ENCODE results near the gene DYSF. TPM values are rescaled to one million over a fixed set of nuclear protein-coding genes. Genes with fewer than 3 reads are reported as not detected.

The DYSF gene
- polyA plus RNA-seq, 3 donors from 2014 or later, result 3.4 to 5.0 (median 4.2) TPM

- Mint-ChIP-seq H3K4me3 (no peak overlapping the region), H3K27ac (no peak overlapping the region), H3K9me3 (no peaks in the 10 kb centered on the region)
Observed at GRCh38 chr2:71712158-71712818, 258.9 kb downstream of the DYSF start.

GRCh38 chr2:71713581-71714580 lies 260.5 kb downstream of the DYSF start:
- Mint-ChIP-seq H3K4me1 (no peaks in the 10 kb centered on the region), H3K9me3 (no peaks in the 10 kb centered on the region), H3K4me3 (no peak overlapping the region), H3K27me3 (ENCODE audit: low read depth in 3 of 3) (peaks cover 0 to 5% (median 3%) of the 10 kb centered on the region in 3 donors), H3K36me3 (no peaks in the 10 kb centered on the region), H3K27ac (no peak overlapping the region)
- DNase-seq, result no peak

More at GRCh38 chr2:71712158-71712818, 258.9 kb downstream of the DYSF start:
- no peak for DNase-seq
- peaks cover 3 to 5% (median 4%) of the 10 kb centered on the region in 3 donors for H3K27me3 Mint-ChIP-seq (ENCODE audit: low read depth in 3 of 3)
- no peaks in the 10 kb centered on the region for H3K4me1 Mint-ChIP-seq
- no peaks in the 10 kb centered on the region for H3K36me3 Mint-ChIP-seq

- Mint-ChIP-seq H3K9me3 (no peaks in the 10 kb centered on the region), H3K4me1 (no peaks in the 10 kb centered on the region), H3K27ac (no peak overlapping the region), H3K4me3 (no peak overlapping the region), H3K27me3 (ENCODE audit: low read depth in 3 of 3) (peaks cover 0 to 5% (median 3%) of the 10 kb centered on the region in 3 donors), H3K36me3 (no peaks in the 10 kb centered on the region)
- DNase-seq, result no peak
Observed at GRCh38 chr2:71714601-71715240, 261.4 kb downstream of the DYSF start.

GRCh38 chr2:71715241-71715750 lies 261.9 kb downstream of the DYSF start:
- DNase-seq, result no peak
- Mint-ChIP-seq H3K27me3 (ENCODE audit: low read depth in 3 of 3) (peaks cover 0 to 5% (median 3%) of the 10 kb centered on the region in 3 donors), H3K4me1 (no peaks in the 10 kb centered on the region), H3K4me3 (no peak overlapping the region), H3K36me3 (no peaks in the 10 kb centered on the region), H3K27ac (no peak overlapping the region), H3K9me3 (no peaks in the 10 kb centered on the region)

GRCh38 chr2:71715951-71716696 lies 262.8 kb downstream of the DYSF start:
- Mint-ChIP-seq H3K9me3 (no peaks in the 10 kb centered on the region), H3K4me3 (no peak overlapping the region)

DNA sequence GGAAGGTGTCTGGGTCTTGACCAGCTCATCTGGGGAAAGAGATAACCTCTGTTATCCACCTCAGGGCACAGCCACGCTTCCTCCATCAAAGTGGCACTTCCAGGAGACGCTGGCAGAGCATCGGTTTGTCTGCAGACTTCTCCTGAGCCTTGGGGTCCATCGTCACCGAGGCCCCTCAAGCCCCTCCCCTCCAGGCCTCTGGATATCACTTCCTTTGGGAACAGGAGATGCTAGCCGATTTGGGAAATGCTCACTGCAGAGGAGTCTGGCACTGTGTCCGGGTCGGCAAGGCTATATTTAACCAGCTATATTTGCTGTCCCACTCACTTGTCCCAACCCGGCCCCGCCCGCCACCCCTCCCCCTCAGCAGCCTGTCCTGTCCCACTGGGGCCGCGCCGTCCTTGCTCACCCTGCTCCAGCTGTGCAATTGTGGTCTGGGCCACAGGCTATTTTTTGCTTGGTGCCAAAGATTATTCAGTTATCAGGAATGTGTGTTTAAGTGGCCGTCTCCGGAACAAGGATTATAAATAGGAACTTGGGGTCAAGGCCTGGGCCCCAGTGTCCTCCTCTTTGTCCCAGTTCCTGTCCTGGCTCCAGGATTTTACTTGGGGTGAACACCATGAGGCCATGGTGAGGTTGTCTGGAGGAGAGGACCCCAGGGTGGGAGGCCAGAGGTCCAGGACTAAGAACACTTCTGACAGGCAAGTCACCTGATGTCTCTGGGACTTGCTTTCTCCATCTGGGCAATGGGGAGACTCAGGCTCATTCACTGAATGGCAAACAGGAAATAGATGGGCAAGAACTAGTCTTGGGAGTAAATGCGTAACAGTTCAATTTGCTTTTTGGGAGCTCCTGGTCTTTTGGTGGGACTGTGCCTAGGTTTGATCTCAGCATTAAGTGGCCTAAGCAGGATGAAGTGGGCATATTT lies 263.6 kb downstream of the DYSF start:
- Mint-ChIP-seq H3K4me1 (no peaks in the 10 kb centered on the region), H3K27me3 (ENCODE audit: low read depth in 3 of 3) (peaks cover 0 to 5% (median 0%) of the 10 kb centered on the region in 3 donors)

More at GRCh38 chr2:71715951-71716696, 262.8 kb downstream of the DYSF start:
- DNase-seq, result no peak
- Mint-ChIP-seq H3K4me1 (no peaks in the 10 kb centered on the region), H3K27me3 (ENCODE audit: low read depth in 3 of 3) (peaks cover 0 to 5% (median 3%) of the 10 kb centered on the region in 3 donors), H3K27ac (no peak overlapping the region), H3K36me3 (no peaks in the 10 kb centered on the region)

GRCh38 chr2:71718686-71719085 lies 265.3 kb downstream of the DYSF start:
- no peak overlapping the region for H3K27ac Mint-ChIP-seq
- no peaks in the 10 kb centered on the region for H3K27me3 Mint-ChIP-seq (ENCODE audit: low read depth in 3 of 3)
- peaks cover 0 to 2% (median under 1%) of the 10 kb centered on the region in 6 donors for H3K9me3 Mint-ChIP-seq
- H3K36me3 Mint-ChIP-seq, result no peaks in the 10 kb centered on the region
- H3K4me1 Mint-ChIP-seq, result no peaks in the 10 kb centered on the region
- no peak for DNase-seq
- no peak overlapping the region for H3K4me3 Mint-ChIP-seq

More for the DNA sequence above, 263.6 kb downstream of the DYSF start:
- DNase-seq, result no peak
- no peak overlapping the region for H3K27ac Mint-ChIP-seq
- H3K9me3 Mint-ChIP-seq, result no peaks in the 10 kb centered on the region
- H3K36me3 Mint-ChIP-seq, result no peaks in the 10 kb centered on the region
- no peak overlapping the region for H3K4me3 Mint-ChIP-seq

GRCh38 chr2:71719520-71720282 lies 266.3 kb downstream of the DYSF start:
- H3K27me3 Mint-ChIP-seq (ENCODE audit: low read depth in 3 of 3), result no peaks in the 10 kb centered on the region
- H3K36me3 Mint-ChIP-seq, result no peaks in the 10 kb centered on the region
- no peaks in the 10 kb centered on the region for H3K4me1 Mint-ChIP-seq
- H3K4me3 Mint-ChIP-seq, result no peak overlapping the region
- H3K9me3 Mint-ChIP-seq, result peaks cover 0 to 8% (median 3%) of the 10 kb centered on the region in 6 donors
- H3K27ac Mint-ChIP-seq, result no peak overlapping the region
- DNase-seq, result no peak

DNA sequence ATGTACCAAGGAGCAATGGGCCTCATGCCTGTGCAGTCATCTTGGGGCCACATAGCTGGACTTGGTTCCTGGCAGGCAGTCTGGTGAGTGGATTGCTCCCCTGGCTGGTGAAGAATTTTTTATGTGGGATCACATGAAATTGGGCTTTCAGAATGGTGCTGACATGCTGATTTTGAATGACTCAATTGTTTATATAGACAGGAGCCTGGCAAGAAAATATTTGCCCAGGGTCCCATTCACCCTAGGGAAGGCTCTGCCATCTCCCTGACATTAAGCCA lies 266.9 kb downstream of the DYSF start:
- H3K9me3 Mint-ChIP-seq, result peaks cover 0 to 8% (median 3%) of the 10 kb centered on the region in 6 donors
- no peak overlapping the region for H3K27ac Mint-ChIP-seq
- no peaks in the 10 kb centered on the region for H3K36me3 Mint-ChIP-seq
- H3K4me1 Mint-ChIP-seq, result no peaks in the 10 kb centered on the region
- H3K27me3 Mint-ChIP-seq (ENCODE audit: low read depth in 3 of 3), result no peaks in the 10 kb centered on the region
- no peak overlapping the region for H3K4me3 Mint-ChIP-seq
- DNase-seq, result no peak

DNA sequence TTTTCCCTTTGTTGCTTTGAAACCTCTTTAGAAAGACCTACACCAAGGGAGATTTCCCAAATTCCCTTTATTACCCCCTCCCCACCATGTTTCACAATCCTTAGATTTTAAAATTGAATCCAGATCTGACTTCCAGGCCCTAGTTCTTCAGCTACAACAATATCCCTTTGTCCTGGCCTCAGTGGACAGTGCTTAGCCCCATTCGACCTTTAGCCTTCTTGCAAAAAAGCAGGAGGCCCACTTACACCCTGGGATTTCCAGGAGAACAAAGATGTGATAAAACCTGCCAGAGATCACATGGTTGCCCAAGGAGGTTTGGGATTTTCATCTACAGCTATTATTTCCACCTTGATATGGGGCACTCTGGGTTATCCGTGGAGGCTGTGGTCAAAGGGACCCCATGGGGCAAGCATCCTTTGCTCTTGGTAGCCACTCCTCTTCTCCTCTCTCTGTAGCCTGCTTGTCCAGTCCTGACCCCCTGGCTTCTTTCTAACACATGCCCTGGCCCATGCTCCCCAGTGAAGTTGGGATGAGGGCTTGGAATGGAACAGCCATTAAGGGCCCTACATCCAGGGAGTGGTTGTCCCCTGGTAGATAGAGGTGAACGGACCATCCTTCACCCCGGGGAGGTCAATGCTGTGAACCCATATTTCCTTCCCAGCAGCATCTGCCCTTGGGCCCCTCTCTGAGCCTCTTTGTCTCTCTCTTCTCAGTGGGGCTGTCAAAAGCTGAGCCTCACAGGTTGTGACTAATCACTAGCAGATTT lies 267.4 kb downstream of the DYSF start:
- no peak for DNase-seq
- no peaks in the 10 kb centered on the region for H3K27me3 Mint-ChIP-seq (ENCODE audit: low read depth in 3 of 3)
- H3K9me3 Mint-ChIP-seq, result peaks cover 0 to 8% (median 3%) of the 10 kb centered on the region in 6 donors
- no peaks in the 10 kb centered on the region for H3K4me1 Mint-ChIP-seq
- no peaks in the 10 kb centered on the region for H3K36me3 Mint-ChIP-seq
- H3K27ac Mint-ChIP-seq, result no peak overlapping the region
- H3K4me3 Mint-ChIP-seq, result no peak overlapping the region

DNA sequence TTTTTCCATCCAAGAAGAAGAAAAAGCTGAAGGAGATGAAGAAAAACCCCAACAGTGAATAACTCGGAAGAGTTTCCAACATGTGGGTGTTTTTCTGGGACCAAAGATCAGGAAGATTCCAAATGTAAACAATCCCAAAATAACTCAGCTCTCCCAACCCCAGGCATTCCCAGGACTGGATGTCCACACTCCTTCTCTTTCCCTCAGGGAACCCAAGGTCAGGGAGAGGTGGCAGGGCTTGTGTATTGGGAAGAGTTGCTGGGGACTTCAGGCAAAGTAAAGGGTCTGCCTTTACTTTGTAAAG lies 268.0 kb downstream of the DYSF start:
- Mint-ChIP-seq H3K4me3 (no peak overlapping the region), H3K36me3 (no peaks in the 10 kb centered on the region), H3K4me1 (no peaks in the 10 kb centered on the region), H3K27ac (no peak overlapping the region), H3K27me3 (ENCODE audit: low read depth in 3 of 3) (no peaks in the 10 kb centered on the region), H3K9me3 (peaks cover 0 to 8% (median 3%) of the 10 kb centered on the region in 6 donors)
- DNase-seq, result no peak
